Retinal pigment epithelial cell (primary cell): ENCODE measurements around the gene IPO11.

Source experiments
- DNase-seq: peaks from one replicate; pipeline ENCODE4 v3.0.0-alpha.2; 2010; ENCODE audit warnings: low read depth
- H3K4me3 ChIP-seq: 2 replicates; pipeline ENCODE4 v1.5.1; 2011; ENCODE audit warnings: mild to moderate bottlenecking, low read length, control low read depth, moderate library complexity
- CTCF ChIP-seq: conservative IDR thresholded peaks from 2 replicates; pipeline ENCODE4 v1.5.1; 2011; ENCODE audit warnings: low read depth, low read length, control low read depth, inconsistent platforms

IPO11 gene

GRCh38 chr5:62640446-62640845 lies 227.9 kb downstream of the IPO11 start:
- no peak for DNase-seq
- no peak for TF ChIP-seq CTCF
- no peak overlapping the region for H3K4me3 ChIP-seq

- no peak for DNase-seq
- TF ChIP-seq CTCF, result no peak
- no peak overlapping the region for H3K4me3 ChIP-seq
These were observed 229.9 kb downstream of the IPO11 start for GRCh38 chr5:62642468-62642867.

GRCh38 chr5:62643556-62644451 lies 231.2 kb downstream of the IPO11 start:
- no peak for TF ChIP-seq CTCF
- no peak for DNase-seq
- no peak overlapping the region for H3K4me3 ChIP-seq

- no peak for TF ChIP-seq CTCF
- no peak overlapping the region for H3K4me3 ChIP-seq
- no peak for DNase-seq
These were observed 232.7 kb downstream of the IPO11 start for GRCh38 chr5:62645223-62645622.

GRCh38 chr5:62647241-62647640 lies 234.7 kb downstream of the IPO11 start:
- H3K4me3 ChIP-seq, result no peak overlapping the region
- TF ChIP-seq CTCF, result no peak
- no peak for DNase-seq

GRCh38 chr5:62649025-62649424 lies 236.5 kb downstream of the IPO11 start:
- no peak for TF ChIP-seq CTCF
- no peak for DNase-seq
- no peak overlapping the region for H3K4me3 ChIP-seq

- no peak overlapping the region for H3K4me3 ChIP-seq
- TF ChIP-seq CTCF, result no peak
- DNase-seq, result no peak
These were observed 237.0 kb downstream of the IPO11 start for GRCh38 chr5:62649476-62650113.
